Limb (tissue), 2 donors: ENCODE measurements around the gene LRMDA.

Experiments used
- DNase-seq, 2 donors: peaks; one replicate each; pipeline ENCODE4 v3.0.0-alpha.2; 2016; ENCODE audit errors: extremely low spot score in 2 of 2

The LRMDA gene

DNA sequence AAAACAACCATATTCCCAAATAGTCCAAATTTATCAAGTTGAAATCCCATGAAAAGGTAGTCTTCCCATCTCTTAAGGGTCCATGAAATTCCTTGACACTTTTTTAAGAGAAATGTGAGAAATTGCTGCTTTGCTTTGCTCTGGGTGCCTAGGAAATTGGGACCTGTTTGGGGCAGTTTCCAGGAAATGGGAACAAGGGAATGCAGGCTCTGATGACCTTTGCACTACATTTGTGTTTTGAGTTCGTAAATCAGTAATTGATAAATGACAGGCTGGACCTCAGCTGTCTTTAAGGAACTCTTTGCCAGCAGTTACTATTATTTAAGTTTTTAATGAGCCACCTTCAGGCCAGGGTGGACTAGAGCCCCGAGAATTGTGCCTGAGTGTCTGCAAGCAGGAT, 203.5 kb downstream of the LRMDA start:
- no peak for DNase-seq

DNA sequence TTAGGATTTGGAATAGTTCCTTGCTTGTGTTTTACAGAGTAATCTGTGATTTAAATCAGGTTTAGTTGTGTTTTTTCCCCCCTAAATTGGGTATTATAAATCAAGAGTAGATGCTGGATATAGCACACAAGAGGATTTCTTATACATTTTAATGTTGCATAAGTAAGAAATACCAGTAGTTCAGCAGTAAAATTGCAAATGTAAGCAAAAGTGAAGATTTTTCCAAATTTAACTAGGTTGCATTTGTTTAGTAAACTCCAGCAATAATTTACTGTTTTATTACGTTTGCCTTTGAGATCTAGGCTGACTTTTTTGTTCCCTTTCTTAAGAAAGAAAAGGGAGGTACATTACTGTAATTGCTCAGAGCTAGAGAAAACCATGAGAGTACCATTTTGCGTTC, 207.3 kb downstream of the LRMDA start:
- DNase-seq: no peak

DNA sequence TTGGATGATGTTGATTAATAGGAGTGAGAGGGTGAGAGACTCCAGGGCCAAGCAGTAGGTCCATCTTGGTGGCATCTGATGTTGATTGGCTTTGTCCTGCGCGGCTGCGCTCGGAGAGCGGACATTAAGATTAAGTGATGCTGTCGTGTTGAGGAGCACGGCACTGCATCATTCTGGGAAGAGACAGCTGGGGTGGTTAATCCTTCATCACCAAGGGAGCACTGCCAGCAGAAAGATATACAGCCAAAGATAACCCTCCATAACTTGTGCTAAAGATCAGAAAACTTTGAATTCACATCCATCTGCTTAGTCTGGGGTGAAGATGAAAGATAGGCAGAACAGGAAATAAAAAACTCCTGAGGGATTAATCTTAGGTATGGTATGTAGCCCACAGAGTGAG, 208.3 kb downstream of the LRMDA start:
- DNase-seq: no peak

DNA sequence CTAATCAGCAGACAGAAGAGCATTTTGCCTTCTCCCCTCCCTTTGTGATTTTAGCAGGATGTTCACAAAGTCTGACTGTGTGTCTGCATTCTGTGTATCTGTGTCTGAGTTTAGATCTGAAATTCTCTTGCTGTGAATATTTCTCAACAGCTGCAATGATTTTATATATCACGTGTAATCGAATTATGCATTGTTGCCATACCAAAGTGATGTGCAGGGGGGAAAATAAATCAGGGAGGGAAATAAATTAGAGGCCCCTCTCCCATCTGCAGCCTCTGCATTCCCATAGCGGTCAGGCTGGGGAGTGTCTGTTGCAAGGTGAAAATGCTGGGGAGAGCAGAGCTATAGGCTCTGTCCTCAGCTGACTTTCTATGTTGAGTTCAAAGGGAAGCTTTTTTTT, 209.0 kb downstream of the LRMDA start:
- DNase-seq: no peak

DNA sequence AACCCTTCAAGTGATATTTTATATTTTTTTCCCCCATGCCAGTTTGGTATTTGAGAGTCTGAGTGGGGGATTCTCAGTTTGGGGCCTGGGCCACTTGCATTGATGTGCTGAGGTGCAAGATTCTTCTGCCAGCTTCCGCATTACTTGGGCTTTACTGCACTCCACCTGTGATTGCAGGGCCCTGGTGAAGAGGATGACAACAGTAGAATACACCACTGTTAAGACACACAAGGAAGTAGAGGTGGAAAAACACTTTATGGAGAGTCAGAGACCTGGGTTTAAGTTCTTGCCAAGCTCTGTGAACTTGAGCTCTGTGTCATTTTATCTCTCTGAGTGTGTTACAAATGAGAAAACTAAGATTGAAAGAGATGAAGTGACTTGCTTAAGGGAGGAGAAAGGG, 209.4 kb downstream of the LRMDA start:
- DNase-seq: no peak

DNA sequence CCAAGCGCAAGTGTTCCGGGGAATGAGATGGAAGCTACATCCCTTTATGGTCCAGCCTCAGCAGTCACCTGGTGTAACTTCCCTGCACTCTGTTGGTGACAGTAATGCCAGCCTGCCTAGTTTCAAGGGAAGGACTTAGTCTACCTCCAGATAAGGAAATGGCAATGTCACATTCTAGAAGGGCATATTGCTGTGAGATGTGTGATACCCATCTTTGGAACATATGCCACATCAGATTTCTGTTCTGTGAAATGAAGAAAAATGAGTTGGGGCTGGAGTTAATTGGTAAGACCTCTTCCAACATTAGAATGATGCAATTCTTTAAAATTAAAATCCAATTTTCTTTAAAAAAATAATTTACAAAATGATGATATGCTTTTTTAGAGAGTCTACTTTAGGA, 212.0 kb downstream of the LRMDA start:
- no peak for DNase-seq

DNA sequence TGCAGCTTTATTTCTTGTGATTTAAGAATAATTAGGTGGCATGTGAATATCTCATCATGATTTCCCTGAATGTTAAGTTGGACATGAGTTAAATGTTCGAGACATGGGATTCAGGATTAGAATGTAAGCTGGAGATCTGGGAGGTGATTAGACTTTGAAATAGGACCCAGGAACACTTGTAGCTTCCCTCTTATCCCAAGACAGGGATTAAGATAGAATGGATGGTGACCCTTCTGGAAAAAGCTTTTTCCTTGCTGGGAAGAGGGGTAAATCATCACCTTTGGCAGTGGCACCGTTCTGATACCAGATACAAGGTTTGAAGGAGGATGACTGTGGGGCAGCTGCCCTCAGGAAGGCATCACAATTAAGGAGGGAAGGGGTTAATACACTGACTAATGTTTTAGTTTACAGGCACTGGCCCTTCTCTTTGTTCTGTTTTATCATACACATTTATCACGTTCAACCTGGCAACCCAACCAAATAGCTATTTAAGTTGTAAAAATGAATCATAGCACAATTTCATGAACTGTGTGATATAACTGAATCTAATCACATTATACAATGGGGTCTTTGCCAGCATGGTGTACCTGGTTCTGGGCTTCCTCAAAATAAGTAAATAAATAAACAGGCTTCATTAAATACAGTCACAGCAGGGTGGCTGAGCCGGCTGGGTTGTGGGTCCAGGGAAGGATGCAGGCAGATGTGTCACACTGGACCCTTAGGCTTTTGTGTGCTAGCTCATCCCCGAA, 212.7 kb downstream of the LRMDA start:
- DNase-seq: no peak

DNA sequence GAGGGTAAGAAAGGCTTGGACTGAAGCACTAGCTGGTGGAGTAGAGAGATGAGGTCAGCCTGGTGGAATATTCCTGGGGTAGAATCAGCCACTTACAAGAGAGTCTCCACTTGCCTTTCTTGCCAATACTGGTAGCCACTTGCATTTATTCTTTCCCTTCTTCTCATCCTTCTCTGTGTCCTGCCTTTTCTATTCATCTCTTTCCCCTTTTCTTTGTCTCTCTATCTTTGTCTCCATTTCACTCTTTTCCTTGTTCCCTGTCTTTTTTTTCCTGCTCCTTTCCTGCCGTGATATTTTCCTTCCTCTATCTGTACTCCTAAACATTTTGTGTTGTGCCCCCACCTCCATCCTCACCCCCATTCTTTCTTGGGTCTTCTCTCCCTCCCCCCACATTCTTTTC, 214.3 kb downstream of the LRMDA start:
- no peak for DNase-seq

DNA sequence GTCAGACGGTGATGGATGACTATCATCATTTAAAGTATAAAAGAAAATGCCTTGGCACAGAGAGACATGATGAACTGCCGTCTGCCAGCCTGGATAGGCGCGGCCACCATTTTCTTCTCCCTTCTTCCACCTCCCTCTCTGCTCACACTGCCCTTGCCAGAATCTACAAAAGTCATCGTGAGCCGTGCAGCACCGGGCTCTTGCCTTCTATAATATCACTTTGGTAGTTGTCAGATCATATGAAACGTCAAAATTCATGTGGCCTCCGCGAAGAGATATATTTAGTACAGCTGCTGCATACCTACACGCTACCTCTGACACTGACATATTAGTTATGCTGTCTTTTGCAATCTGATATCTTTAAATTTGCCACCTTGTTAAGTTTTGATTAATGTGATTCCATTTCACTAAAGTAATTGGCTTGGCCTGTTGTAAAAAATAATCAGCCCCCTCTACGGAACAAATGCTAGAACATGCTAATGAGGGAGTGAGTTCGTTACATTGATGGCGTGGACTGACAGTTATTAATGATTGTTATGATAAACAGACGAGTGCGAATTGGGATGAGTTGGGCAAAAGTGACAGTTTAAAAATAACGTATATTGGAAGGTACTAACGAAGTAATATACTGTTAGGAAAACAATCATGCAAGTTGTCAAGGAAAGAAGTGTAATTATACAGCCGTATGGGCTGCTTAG, 214.9 kb downstream of the LRMDA start:
- no peak for DNase-seq

DNA sequence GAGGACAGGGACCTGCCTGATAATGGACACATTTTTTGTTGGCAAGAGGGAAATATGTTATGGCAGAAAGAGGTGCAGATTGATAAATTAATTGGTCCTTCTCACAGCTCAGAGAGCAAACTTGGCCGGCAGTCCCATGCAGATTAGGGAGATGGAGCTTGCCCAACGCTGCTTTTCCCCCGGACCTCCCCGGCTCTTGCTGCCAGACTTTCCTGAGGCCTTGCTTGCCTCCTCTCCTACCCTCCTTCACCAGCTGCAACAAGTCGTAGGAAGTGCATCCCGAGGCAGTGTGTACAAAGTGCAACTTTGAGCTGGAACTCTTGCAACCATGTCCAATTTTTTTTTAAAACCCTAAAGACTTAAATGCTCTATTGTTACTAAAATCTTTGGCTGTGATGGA, 215.5 kb downstream of the LRMDA start:
- DNase-seq: no peak

DNA sequence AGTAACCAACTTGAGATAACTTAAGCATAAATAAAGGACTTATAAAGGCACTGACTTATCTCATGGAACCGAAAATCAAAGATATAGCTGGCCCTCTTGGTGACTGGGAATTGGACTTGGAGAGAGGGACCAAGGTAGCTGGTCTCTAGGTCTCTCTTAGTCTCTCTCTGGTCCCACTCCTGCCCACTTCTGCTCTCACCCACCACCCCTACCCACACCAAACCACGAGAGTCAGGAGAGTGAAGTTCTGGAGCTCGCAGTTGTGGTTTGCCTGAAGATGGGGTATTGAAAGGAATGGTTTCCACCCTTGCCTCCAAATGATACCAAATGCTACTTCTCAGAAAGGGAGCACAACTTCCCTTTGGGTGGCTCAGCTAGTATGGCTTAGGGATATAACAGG, 216.3 kb downstream of the LRMDA start:
- no peak for DNase-seq

DNA sequence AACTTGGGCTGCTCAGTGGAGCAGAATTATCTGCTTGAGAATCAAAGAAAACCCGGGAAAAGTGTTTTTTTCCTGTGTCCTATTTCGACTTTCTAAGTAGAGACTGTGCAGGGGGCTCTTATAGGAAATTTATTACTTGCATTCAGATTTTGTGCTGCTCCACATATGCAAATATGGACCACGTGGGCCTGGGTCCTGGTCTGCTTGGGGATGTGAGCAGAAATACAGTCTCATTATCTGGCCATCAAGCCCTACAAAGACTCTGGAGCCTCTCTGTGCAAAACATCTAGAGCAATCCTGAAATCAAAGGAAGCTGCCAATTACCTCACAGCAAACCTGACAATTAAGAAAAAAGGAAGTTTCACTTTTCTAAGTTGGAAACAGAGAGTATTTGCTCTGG, 216.9 kb downstream of the LRMDA start:
- DNase-seq: no peak

DNA sequence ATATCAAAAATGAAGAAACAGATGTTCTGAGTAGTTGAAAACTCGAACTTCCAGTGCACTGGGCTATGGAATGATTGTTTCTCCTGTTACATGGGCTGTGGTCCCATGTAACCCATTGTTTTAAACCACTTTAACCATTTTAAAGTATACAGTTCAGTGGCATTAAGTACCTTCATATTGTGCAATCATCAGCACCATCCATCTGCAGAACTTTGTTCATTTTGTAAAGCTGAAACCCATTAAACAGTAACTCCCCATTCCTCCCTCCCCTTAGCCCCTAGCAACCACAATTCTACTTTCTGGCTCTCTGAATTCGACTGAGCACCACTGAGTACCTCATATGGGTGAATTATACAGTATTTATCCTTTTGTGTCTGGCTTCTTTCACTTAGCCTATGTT, 217.4 kb downstream of the LRMDA start:
- no peak for DNase-seq

DNA sequence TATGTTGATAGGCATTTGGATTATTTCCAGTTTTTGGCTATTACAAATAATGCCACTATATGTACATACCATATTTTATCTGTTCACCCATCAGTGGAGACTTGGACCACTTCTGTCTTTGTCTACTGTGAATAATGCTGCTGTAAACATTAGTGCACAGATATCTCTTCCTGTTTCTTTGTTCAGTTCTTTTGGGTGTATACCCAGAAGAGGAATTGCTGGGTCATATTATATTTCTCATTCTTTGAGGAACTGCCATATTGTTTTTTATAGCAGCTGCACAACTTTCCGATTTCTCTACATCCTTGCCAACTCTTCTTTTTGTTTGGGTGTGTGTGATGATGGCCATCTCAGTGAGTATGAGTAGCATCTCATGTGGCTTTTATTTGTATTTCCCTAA, 218.0 kb downstream of the LRMDA start:
- DNase-seq: no peak

DNA sequence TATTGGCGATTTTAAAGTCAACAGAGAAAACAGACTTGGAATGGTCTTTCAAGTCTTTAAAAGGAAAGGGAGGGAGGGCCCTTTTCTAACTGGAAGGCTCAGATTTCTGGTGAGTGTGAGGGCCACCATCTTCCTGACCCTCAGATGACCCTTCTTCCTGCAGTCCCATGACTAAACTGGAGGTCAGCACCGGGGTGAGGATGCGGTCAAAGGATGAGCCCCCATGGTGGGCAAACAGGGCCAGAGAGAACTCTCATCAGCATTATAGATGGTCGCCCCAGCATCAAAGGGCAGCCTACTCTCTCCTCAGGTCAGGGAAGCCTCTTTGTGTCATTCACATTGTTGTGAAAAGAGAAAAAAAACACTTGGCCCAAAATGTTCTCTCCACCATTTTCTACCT, 219.2 kb downstream of the LRMDA start:
- no peak for DNase-seq

DNA sequence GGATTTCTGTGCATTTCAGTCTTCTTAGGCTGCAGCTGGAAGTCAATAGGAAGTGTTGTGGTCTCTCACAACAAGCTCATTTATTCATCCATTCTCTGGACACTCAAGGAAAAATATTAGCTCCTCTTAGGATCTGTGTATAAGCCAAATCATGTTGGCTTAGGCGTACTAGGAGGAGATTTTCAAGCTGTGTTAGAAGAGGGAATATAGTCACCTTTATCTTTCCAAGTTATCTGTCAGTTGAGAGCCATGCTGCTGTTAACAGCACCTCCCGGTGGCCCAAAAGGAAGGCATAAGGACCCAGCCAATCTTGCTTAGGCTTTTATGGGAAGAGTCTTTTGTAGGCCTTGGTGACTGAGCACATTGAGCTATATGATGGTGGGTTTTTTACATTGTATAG, 220.0 kb downstream of the LRMDA start:
- DNase-seq: no peak

DNA sequence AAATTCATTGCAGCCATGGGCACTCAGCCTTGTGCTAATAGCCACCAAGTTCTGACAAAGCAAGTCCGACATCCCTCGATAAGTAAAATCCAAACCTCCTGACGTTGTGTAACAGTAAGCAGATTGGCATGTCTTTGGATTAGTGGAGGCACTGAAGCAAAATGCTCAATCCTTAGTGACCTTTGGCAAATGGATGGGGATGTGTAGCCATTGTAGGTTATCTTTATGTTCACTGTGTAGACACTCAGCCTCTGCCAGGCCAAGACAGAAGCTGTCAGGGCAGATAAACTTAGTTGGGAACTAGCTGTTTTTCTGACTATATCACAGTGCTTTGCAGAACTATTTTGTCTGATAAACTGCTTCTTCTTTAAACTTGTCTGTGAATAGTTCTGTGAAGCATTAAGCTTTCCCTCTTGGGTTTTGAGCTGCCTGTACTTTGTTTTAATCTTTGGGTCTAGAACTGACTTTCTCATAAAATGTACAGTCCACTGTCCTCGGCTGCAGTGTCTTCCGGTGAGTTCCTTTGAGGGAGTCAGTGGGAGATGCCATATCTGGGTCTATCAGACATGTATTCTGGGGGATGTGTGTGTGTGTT, 220.8 kb downstream of the LRMDA start:
- no peak for DNase-seq

DNA sequence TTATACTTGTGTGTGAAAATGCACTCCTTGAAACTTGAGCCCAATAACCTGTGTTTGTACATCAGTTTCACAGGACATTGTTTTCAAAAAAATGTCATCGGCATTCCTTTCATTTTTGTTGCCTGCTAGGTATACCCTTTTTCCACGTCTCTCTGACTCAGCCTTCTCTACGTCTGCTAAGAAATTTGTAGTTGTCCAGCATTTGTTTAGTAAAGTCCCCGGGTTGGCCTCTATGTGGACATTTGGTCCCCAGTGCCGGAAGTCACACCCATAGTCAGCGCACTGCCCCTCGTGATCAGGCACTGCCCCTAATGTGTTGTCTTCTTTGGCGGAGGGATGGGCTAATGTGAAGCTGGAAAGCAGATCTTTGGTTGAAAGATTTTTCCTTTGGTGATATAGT, 222.3 kb downstream of the LRMDA start:
- no peak for DNase-seq

DNA sequence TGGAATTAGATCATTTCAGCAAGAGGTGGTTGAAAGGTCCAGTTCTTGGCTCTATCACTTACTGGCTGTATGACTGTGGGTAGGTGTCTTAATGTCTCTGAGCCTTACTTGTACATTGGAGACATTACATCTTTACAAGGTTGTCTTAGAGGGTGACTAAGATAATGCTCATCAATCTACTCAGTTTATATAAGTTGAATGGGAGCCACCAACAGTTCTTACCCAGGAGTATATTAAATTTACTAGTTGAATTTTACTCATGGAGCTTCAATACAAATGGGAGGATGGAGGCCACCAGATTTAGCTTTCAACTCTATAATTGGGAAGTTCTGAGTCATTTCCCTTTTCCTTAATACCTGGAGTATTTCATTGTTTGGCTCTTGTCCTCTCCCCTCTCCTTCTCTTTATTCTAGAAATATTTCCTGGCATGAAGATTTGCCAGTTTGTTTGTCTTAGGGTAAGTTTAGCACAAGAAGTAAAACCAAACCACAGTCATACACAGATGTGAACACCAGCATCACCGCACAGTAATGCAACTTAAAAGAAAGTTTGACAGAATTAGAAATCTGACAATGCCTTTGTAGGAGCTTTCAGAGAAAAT, 222.8 kb downstream of the LRMDA start:
- no peak for DNase-seq

DNA sequence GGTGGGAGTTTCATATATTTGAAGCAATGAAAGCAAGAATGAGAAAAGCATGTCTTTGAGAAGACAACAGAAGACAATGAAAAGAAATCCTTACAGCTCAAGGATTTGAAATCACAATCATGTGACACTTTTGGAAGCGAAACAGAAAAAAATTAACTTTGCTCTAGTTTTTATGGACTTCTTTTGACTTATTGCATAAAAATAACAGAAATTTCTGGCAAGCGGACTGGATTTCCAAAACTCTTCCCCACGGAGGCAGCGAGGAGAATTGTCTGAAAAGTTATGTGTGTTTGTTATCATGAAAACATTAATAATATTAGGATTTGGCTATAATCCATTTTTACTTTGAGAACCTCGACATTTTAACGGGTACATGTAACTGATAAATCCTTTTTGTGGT, 223.3 kb downstream of the LRMDA start:
- DNase-seq: no peak

DNA sequence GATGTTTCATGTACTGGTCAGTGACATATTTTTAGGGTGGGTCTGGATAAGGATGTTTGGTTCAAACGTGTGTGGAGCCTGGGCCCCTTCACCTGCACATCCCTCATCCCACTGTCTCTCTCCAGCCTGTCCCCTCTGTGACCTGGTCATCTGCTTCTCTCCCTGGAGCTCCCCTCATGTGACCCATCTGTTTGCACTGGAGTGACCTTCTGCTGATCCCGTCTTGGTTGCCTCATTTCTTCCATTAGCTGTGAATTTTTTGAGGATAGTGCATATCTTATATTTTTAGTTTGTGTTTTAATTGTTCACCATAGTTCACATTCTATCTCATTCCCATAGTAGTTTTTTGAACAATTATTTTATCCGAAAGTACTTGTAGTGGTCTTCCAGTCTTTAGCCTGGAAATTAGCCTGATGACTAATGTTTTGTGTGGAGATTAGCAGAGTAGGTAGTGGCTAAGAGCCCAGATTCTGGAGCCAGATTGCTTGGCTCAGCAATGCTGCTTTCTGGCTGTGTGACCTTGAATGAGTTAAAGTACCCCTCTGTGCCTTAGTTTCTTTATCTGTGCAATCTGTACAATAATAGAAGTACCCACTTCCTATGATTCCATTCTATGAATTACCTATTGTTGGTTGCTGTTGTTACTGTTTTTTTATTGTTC, 224.5 kb downstream of the LRMDA start:
- no peak for DNase-seq

DNA sequence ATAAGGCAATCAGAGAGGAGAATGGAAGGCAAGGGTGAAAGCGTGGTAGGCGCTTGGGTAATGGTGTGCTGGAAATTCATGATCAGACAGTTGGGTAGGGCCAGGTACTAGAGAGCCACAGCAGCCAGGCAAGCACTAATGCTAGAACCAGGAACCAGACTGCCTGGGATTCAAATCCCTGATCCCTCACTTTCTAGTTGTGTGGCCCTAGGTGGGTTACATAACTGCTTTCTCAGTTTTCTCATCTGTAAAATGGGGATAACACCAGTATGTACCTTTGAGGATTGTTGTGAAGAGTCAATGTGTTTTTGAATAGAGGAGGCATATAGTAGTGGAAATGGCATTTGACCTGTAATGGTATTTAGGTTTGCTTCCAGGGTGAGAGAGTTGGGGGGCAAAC, 225.9 kb downstream of the LRMDA start:
- DNase-seq: no peak
